Coronary artery (tissue), 2 donors: ENCODE measurements around the gene MTMR12.
"Not testable (repeated sequence)": the region's sequence is repeated elsewhere in the genome, so short reads cannot be mapped to it uniquely, and the experiment has no call there.

Experiments used
- DNase-seq: peaks from one replicate; pipeline ENCODE4 v3.0.0-alpha.2; 2017; ENCODE audit warnings: low spot score
- H3K27ac ChIP-seq, 2 donors: fragments of 200-600 bp; sonication (generic); one replicate each; pipeline ENCODE4 v1.5.1; 2016 to 2019
- H3K4me3 ChIP-seq: fragments of 200-600 bp; sonication (generic); 2 replicates; pipeline ENCODE4 v1.5.1; 2016; ENCODE audit warnings: mild to moderate bottlenecking, moderate library complexity
- TF ChIP-seq, protein P1 (sequence below): fragments of 200-600 bp; sonication (generic); IDR thresholded peaks from one replicate; pipeline ENCODE4 v1.5.1; 2019; ENCODE audit warnings: antibody characterized with exemption

The MTMR12 gene

DNA sequence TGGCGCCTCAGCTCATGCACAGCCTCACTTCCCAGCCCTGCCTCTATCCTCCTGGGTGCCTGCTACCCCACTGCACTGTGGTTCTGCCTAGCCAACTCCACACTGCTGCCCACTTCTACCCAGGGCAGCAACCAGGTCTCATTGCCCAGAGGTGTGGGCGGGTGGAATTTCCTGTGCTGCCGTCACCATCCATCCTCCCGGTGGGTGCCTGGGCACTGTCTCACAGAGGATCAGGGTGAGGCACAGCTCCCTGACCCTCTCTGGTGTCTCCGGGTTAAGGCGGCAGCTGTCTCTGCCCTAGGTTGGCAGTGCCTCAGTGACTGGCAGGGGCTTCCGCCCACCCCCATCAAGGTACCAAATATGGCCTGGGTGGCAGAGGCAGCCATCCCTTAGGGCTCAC, 4.3 kb upstream of the MTMR12 start:
- H3K27ac ChIP-seq, result no peak overlapping the region
- TF ChIP-seq, protein P1, sequence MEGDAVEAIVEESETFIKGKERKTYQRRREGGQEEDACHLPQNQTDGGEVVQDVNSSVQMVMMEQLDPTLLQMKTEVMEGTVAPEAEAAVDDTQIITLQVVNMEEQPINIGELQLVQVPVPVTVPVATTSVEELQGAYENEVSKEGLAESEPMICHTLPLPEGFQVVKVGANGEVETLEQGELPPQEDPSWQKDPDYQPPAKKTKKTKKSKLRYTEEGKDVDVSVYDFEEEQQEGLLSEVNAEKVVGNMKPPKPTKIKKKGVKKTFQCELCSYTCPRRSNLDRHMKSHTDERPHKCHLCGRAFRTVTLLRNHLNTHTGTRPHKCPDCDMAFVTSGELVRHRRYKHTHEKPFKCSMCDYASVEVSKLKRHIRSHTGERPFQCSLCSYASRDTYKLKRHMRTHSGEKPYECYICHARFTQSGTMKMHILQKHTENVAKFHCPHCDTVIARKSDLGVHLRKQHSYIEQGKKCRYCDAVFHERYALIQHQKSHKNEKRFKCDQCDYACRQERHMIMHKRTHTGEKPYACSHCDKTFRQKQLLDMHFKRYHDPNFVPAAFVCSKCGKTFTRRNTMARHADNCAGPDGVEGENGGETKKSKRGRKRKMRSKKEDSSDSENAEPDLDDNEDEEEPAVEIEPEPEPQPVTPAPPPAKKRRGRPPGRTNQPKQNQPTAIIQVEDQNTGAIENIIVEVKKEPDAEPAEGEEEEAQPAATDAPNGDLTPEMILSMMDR, result no peak

DNA sequence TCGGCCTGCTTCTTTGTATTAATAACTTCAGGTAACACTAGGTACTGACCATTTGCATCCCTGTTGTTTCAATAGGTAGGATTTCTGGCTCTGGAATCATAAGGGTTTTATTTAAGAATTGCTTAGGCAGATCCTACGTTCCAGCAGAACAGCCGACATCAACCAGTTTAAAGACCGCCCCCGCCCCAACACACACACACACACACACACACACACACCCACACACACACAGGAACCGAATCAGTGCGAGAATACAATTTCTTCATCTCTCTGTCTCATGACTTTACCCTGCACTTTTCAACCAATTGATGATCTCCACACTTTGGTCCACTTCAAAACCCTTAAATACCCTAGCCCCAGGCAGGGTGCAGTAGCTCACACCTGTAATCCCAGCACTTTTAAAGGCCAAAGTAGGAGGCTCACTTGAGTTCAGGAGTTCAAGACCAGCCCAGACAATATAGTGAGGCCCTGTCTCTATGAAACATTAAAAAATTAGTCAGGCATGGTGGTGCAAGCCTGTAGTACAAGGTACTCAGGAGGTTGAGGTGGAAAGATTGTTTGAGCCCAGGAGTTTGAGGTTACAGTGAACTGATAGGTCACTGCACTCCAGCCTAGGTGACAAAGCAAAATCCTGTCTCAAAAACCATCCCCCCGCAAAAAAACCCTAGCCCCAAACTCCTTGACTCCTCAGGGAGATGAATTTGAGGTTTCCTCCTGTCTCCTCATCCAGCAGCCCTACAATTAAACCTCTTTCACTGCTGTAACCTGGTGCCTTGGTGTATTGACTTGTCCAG, 2.7 kb upstream of the MTMR12 start:
- Histone ChIP-seq H3K27ac (no peak overlapping the region), H3K4me3 (no peak overlapping the region)
- DNase-seq, result no peak
- TF ChIP-seq, protein P1, result no peak

More for the DNA sequence above, 4.3 kb upstream of the MTMR12 start:
- DNase-seq, result no peak
- H3K4me3 ChIP-seq, result no peak overlapping the region

DNA sequence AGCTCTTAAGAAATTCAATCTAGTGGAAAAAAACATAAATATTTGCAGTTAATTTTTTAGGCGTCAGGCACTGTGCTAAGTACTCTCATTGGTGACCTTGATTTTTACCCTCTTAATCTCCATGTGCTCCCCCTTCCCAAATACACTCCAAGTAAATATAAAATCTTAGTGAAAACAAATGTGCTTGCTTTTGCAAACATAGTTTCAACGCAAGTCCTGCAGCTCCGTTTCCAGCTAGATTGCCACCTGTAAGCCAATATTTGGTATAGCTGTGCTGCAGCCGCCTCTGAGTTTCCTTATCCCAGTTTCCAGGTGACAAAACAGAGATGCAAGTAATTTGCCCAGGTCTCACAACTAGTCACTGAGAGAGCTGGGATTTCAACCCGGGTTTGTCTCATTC, 1.9 kb upstream of the MTMR12 start:
- no peak for DNase-seq
- TF ChIP-seq, protein P1, result no peak
- H3K4me3 ChIP-seq, result no peak overlapping the region
- no peak overlapping the region for H3K27ac ChIP-seq

DNA sequence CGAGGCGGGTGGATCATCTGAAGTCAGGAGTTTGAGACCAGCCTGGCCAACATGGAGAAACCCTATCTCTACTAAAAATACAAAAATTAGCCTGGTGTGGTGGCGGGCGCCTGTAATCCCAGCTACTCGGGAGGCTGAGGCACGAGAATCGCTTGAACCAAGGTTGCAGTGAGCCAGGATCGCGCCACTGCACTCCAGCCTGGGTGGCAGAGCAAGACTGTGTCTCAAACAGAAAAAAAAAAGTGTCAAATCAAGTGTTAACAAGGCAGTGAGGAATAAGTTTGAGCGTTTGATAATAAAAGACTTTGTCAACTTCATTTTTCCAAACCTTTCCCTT, 1.4 kb upstream of the MTMR12 start:
- DNase-seq, result peak; percentile 14
- H3K4me3 ChIP-seq, H3K27ac ChIP-seq: not testable (repeated sequence)

DNA sequence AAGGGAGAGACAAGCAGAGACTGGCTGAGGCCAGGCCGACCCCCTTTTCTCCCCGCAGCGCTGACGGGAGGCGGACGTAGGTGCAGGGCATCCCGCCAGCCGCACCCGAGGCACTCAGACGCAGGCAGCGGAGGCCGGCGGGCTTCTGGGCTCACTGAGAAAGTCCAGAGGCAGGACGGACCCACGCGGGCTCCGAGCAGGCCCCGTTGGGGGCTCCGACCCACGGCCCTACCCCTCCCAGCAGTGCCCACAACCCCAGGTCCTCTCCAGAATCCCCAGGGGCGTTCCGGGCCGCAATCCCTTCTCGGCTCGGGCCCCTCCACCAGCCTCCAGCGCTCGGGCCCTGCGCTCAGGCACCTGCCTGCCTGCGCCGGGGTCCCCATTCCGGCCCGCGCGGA, 543 bp downstream of the MTMR12 start:
- Histone ChIP-seq H3K4me3 (peak overlapping the region; percentile 81), H3K27ac (peak overlapping the region; percentile 92 to 98)
- DNase-seq, result peak; percentile 83
- TF ChIP-seq, protein P1, result no peak

DNA sequence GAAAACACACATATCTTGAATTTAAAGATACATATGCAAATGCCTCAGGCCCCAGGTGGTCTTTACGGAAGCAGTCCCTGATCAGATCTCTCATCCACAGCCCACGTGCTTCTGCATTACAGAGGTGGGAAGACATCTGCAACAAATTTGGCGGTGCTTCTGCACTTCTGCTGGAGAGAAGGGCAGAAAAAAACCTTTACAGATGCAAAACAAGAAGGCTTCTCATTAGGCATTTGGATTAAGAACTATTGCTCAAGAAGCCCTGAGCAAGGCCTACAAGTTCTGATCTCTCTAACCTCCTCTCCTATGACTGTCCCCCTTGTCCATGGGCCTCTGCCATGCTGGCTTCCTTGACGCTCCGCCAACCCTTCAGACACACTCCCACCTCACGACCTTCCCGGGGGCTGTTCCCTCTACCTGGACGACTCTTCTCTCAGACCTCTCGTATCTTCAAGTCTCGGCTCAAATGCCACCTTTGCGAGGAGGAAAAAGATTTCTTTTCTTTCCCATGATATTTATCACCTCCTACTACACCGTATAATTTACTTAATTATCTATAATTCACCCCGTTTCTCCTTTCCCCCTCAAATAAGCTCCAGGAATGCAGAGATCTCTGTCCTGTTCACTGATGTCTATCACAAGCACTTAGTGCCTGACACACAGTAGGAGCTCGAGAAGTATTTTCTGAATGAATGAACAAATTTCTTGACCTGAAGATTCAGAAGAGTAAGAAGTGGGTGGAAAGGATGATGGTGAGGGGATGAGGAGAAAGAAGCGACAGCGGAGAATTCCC, 1.1 kb downstream of the MTMR12 start:
- Histone ChIP-seq H3K27ac (peak overlapping the region; percentile 92 to 98), H3K4me3 (peak overlapping the region; percentile 81)
- peak; percentile 75 for DNase-seq
- TF ChIP-seq, protein P1, result no peak

DNA sequence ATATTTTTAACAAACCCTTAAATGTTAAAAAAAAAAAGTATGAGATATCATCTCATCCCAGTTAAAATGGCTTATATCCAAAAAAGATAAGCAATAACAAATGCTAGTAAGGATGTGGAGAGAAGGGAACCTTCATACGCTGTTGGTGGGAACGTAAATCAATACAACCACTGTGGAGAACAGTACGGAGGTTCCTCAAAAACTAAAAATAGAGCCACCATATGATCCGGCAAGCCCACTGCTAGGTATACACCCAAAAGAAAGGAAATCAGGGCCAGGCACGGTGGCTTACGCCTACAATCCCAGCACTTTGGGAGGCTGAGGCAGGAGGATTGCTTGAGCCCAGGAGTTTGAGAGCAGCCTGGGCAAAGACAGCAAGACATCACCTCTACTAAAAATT, 3.0 kb downstream of the MTMR12 start:
- H3K4me3 ChIP-seq, result no peak overlapping the region
- DNase-seq, result no peak
- no peak overlapping the region for H3K27ac ChIP-seq
- TF ChIP-seq, protein P1, result no peak
